ENCODE data around the gene CYB561D2. TPM values are rescaled to one million over a fixed set of nuclear protein-coding genes. Genes with fewer than 3 reads are reported as not detected.

Gene CYB561D2
- total RNA-seq, 6 donors from 2014 or later = 13.2 to 35.4 (median 26.8) TPM

DNA sequence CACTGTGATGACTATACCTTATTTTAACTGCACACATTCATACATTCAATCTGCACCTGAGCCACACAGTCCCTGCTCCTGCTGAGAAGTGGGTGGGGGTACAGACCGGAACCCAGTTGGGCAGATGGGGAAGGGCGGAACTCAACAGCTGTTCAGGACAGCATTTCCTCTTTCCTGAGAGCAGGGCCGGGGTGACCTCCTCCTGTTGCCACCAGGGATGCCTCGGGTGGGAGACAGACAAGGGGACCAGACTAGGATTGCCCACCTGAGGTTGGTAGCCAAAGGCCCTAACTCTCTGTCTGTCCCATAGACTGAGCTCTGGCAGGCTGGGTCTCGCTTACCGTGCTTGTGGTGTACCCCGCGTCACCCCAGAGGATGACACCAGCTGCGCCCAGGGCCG is 32.0 kb upstream of the CYB561D2 start:
- Histone ChIP-seq H3K27ac (peak overlapping the region; percentile 94 to 97 (median 95)), H3K36me3 (peaks cover 13 to 69% (median 30%) of the 10 kb centered on the region in 4 donors), H3K27me3 (no peaks in the 10 kb centered on the region), H3K9me3 (no peaks in the 10 kb centered on the region), H3K4me3 (peak overlapping the region; percentile 65 to 96 (median 74)), H3K4me1 (peaks cover 75 to 89% (median 88%) of the 10 kb centered on the region in 4 donors)
- ATAC-seq (ENCODE audit: low FRiP score in 2 of 2) = no peak
- TF ChIP-seq EP300 (IDR thresholded peaks at IDR 0.05) (no peak), POLR2AphosphoS5 (IDR thresholded peaks at IDR 0.05) (peak in 1 of 2 donors; percentile 64)
- TF ChIP-seq, protein P1, sequence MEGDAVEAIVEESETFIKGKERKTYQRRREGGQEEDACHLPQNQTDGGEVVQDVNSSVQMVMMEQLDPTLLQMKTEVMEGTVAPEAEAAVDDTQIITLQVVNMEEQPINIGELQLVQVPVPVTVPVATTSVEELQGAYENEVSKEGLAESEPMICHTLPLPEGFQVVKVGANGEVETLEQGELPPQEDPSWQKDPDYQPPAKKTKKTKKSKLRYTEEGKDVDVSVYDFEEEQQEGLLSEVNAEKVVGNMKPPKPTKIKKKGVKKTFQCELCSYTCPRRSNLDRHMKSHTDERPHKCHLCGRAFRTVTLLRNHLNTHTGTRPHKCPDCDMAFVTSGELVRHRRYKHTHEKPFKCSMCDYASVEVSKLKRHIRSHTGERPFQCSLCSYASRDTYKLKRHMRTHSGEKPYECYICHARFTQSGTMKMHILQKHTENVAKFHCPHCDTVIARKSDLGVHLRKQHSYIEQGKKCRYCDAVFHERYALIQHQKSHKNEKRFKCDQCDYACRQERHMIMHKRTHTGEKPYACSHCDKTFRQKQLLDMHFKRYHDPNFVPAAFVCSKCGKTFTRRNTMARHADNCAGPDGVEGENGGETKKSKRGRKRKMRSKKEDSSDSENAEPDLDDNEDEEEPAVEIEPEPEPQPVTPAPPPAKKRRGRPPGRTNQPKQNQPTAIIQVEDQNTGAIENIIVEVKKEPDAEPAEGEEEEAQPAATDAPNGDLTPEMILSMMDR (IDR thresholded peaks at IDR 0.05) = no peak
- DNase-seq = no peak
- WGBS, 2 donors = 41 to 62% methylated on average over 7 to 10 of the region's 10 CpGs

DNA sequence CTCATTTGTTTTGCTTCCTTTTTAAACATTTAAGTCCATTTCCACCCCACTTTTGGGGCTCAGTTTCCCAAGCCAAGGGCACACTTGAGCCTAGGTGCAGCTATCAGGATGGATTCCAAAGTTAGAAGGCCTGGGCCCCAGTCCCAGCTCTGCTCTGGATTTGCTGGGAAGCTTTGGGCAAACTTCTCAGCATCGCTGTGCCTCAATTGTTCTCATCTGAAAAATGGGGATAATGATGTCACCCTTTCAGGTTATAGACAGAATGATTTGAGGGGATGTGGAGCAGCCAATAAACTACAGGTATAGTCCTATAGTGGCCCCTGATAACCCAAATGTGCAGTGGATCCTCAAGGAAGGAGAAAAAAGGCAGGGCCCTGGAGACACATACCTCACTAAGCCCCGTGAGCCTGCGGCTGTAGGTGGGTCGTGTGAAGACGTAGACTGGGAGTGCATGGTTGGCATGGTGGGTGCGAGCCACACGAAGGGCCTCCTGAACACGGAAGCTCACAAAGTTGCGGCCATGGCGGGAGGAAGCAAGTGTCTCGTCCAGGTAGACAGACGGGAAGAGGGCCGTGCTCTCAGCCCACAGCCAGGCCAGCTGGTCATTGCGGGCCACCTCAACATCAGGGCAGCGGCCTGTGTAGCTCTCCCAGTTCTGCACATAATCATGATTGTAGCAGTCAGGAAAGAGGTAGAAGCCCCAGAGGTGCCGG is 31.3 kb upstream of the CYB561D2 start:
- DNase-seq (peak in 1 of 2 donors; percentile 41), ATAC-seq (ENCODE audit: low FRiP score in 2 of 2) (no peak)
- Histone ChIP-seq H3K27me3 (no peaks in the 10 kb centered on the region), H3K4me1 (peaks cover 83 to 90% (median 86%) of the 10 kb centered on the region in 4 donors), H3K9me3 (no peaks in the 10 kb centered on the region), H3K27ac (peak overlapping the region; percentile 94 to 97 (median 95)), H3K36me3 (peaks cover 13 to 67% (median 30%) of the 10 kb centered on the region in 4 donors), H3K4me3 (peak overlapping the region; percentile 65 to 96 (median 74))
- 62 to 81% methylated on average over 14 to 16 of the region's 16 CpGs for WGBS, 2 donors
- TF ChIP-seq EP300 (IDR thresholded peaks at IDR 0.05) = no peak
- peak in 1 of 4 donors; percentile 27 for TF ChIP-seq POLR2A (IDR thresholded peaks at IDR 0.05)

DNA sequence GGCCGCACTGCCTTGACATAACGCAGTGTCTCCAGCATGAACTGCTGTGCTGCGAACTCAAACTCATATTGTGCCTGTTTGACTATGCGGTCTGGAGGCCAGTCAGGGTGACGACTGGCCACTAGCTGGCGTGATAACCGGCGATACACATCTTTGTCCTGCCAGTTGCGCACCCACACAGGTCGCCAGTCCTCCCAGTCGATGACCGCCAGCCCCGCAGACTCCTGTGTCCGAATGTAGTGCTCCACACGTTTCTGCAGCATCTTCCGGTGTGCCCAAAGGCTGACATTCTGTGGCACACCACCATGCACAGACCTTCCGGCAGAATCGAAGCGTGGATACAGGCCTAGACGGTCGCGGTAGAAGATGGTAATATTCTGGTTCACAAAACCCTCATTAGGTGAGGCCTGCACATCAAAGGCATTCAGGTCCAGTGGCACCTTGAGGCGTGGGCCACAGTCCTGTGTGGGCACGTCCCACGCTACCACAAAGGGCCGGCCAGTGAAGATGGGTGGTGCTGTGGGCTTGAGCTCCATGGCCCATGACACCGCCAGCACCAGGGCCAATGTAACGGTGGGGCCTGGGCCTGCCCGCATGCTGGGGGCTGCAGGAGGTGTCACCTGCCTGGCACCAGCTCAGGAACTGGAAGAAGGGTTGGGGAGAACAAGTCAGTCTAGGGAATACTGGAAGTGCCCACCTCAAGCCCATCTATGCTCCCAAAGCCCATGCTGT is 30.6 kb upstream of the CYB561D2 start:
- Histone ChIP-seq H3K9me3 (no peaks in the 10 kb centered on the region), H3K4me1 (peaks cover 83 to 90% (median 86%) of the 10 kb centered on the region in 4 donors), H3K27me3 (no peaks in the 10 kb centered on the region), H3K36me3 (peaks cover 13 to 65% (median 32%) of the 10 kb centered on the region in 4 donors), H3K4me3 (peak overlapping the region; percentile 65 to 96 (median 74)), H3K27ac (peak overlapping the region; percentile 94 to 97 (median 95))
- ATAC-seq (ENCODE audit: low FRiP score in 2 of 2) (no peak), DNase-seq (peak in 1 of 2 donors; percentile 65)
- TF ChIP-seq POLR2AphosphoS5 (IDR thresholded peaks at IDR 0.05) = no peak
- no peak for TF ChIP-seq POLR2A (IDR thresholded peaks at IDR 0.05)
- no peak for TF ChIP-seq EP300 (IDR thresholded peaks at IDR 0.05)
- TF ChIP-seq, protein P1 (IDR thresholded peaks at IDR 0.05) = no peak
- 60 to 66% methylated on average over 1 to 29 of the region's 29 CpGs for WGBS, 2 donors

DNA sequence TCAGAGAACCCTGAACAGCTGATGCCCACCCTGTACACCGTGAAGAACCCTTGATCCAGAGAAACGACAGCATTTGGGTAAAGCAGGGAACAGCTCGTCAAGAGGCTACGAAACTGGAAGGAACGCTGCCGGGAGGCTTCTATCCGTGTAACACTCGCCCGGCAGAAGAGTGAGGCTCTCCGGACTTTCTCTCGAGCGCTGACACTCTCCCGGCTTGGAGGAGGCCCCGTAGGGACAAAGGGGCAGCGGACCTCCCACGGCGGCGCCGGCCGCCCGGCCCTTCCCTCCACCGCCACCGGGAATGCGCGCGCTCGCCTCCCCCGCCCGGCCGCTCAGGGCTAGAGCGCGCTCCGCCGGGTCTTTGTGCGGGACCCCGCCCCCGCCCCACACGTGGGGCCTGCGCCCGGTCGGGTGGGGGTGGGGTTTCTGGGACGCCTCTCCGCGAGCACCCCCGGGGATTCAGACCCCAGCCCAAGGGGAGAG is 29.8 kb upstream of the CYB561D2 start:
- Histone ChIP-seq H3K36me3 (peaks cover 11 to 62% (median 38%) of the 10 kb centered on the region in 4 donors), H3K4me3 (peak overlapping the region; percentile 65 to 96 (median 74)), H3K27me3 (no peaks in the 10 kb centered on the region), H3K4me1 (peaks cover 76 to 89% (median 87%) of the 10 kb centered on the region in 4 donors), H3K27ac (peak overlapping the region; percentile 94 to 97 (median 95)), H3K9me3 (no peaks in the 10 kb centered on the region)
- DNase-seq (peak; percentile 83 to 95), ATAC-seq (ENCODE audit: low FRiP score in 2 of 2) (peak in 1 of 2 donors; percentile 84)
- WGBS, 2 donors = 1% methylated on average over 13 to 25 of the region's 45 CpGs
- no peak for TF ChIP-seq EP300 (IDR thresholded peaks at IDR 0.05)
- peak; percentile 6 to 45 for TF ChIP-seq POLR2AphosphoS5 (IDR thresholded peaks at IDR 0.05)
- TF ChIP-seq POLR2A (IDR thresholded peaks at IDR 0.05) = peak in 1 of 4 donors; percentile 19

DNA sequence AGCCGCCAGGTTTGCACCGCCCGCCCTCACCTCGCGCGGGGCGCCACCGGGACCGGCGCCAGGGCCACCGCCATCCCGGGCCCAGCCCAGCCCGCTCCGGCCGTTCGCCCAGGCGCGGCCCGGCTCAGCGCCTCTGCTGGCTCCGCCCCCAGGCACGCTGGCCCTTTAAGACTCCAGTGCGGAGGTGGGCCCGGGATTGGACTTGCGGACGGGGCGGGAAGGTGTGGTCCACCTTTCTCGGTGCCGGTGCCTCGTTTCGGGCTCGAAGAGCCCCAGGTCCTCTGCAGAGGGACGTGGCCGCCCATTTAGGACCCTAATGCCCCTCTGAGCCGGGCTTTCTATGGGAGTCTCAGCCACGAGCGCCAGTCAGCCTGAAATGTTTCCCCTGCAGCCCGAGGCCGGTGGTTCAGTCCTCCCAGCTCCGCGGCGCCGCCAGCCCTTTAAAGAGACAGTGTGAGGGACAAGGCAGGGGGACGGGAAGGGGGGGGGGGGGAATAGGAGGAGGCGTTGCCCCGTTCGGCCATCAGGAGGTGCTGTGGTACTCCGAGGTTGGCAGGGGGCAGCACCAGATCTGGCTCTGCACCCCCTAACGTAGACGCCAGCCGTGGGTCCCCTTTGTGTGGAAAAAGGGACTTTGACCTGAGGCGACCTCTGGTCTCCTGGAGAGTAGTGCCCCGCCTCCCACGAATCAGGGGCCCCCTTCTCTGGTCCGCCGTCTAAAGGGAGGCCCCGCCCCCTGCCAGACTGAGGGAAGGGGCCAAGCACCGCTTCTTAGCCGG is 29.1 kb upstream of the CYB561D2 start:
- TF ChIP-seq, protein P1 (IDR thresholded peaks at IDR 0.05) = peak; percentile 37 to 74 (median 52)
- TF ChIP-seq EP300 (IDR thresholded peaks at IDR 0.05) (no peak), POLR2AphosphoS5 (IDR thresholded peaks at IDR 0.05) (peak in 1 of 2 donors; percentile 32), POLR2A (IDR thresholded peaks at IDR 0.05) (peak in 3 of 4 donors; percentile 24 to 89 (median 44))
- DNase-seq = peak; percentile 90 to 95
- ATAC-seq (ENCODE audit: low FRiP score in 2 of 2) = peak; percentile 78 to 92
- Histone ChIP-seq H3K4me3 (peak overlapping the region; percentile 65 to 96 (median 74)), H3K27me3 (no peaks in the 10 kb centered on the region), H3K36me3 (peaks cover 9 to 62% (median 40%) of the 10 kb centered on the region in 4 donors), H3K9me3 (no peaks in the 10 kb centered on the region), H3K4me1 (peaks cover 73 to 87% (median 82%) of the 10 kb centered on the region in 4 donors), H3K27ac (peak overlapping the region; percentile 94 to 97 (median 95))
- WGBS, 2 donors = 3% methylated on average over 21 of the region's 59 CpGs; no CpG with 5 or more reads in 1 of the 2 donors

Data from upper lobe of left lung (tissue), 6 donors.